Stimulated activated naive B cell treated with anti-CD40 and anti-IgM and Interleukin-4, amounts not matched to agents 10 μg/mL and 1 μg/mL and 100 μg/mL, for 72 hours (primary cell): Measurements from ENCODE around the gene MYLK.

Source experiments
- ATAC-seq, 2 donors: fragments of 150-1000 bp; cut with Tn5 transposase; replicated peaks; 2 replicates each; pipeline ENCODE4 v1.10.0; 2021; ENCODE audit warnings: moderate library complexity in 1 of 2
- DNase-seq: peaks from one replicate; pipeline ENCODE4 v3.0.0; 2021
- H3K27ac Mint-ChIP-seq: one replicate; pipeline ENCODE4 v1.8.0; 2022; ENCODE audit warnings: mild to moderate bottlenecking, mixed read lengths
- H3K27me3 Mint-ChIP-seq, 2 donors: one replicate each; pipeline ENCODE4 v1.8.0; 2022; ENCODE audit warnings: mixed read lengths in 2 of 2
- H3K36me3 Mint-ChIP-seq, 2 donors: one replicate each; pipeline ENCODE4 v1.8.0; 2022; ENCODE audit warnings: mixed read lengths in 2 of 2, mild to moderate bottlenecking in 1 of 2
- H3K4me1 Mint-ChIP-seq, 2 donors: one replicate each; pipeline ENCODE4 v1.8.0; 2022; ENCODE audit warnings: mixed read lengths in 2 of 2, mild to moderate bottlenecking in 1 of 2
- H3K4me3 Mint-ChIP-seq, 2 donors: one replicate each; pipeline ENCODE4 v1.8.0; 2022; ENCODE audit warnings: mild to moderate bottlenecking in 2 of 2, mixed read lengths in 2 of 2, moderate library complexity in 1 of 2
- H3K9me3 Mint-ChIP-seq, 2 donors: one replicate each; pipeline ENCODE4 v1.8.0; 2022; ENCODE audit warnings: mixed read lengths in 2 of 2, mild to moderate bottlenecking in 1 of 2

Gene MYLK

GRCh38 chr3:123788710-123789109 lies 95.4 kb downstream of the MYLK start:
- H3K36me3 Mint-ChIP-seq = no peaks in the 10 kb centered on the region
- H3K27me3 Mint-ChIP-seq = no peaks in the 10 kb centered on the region
- H3K4me3 Mint-ChIP-seq = no peak overlapping the region
- DNase-seq (no peak), ATAC-seq (no peak)
- H3K4me1 Mint-ChIP-seq = no peaks in the 10 kb centered on the region
- no peaks in the 10 kb centered on the region for H3K9me3 Mint-ChIP-seq
- H3K27ac Mint-ChIP-seq = no peak overlapping the region

- ATAC-seq = no peak
- H3K27ac Mint-ChIP-seq = no peak overlapping the region
- no peak for DNase-seq
- no peaks in the 10 kb centered on the region for H3K36me3 Mint-ChIP-seq
- no peak overlapping the region for H3K4me3 Mint-ChIP-seq
- H3K9me3 Mint-ChIP-seq = no peaks in the 10 kb centered on the region
- H3K27me3 Mint-ChIP-seq = no peaks in the 10 kb centered on the region
- H3K4me1 Mint-ChIP-seq = no peaks in the 10 kb centered on the region
These were observed 97.0 kb downstream of the MYLK start for GRCh38 chr3:123787133-123787532.

- no peaks in the 10 kb centered on the region for H3K36me3 Mint-ChIP-seq
- no peaks in the 10 kb centered on the region for H3K27me3 Mint-ChIP-seq
- DNase-seq (no peak), ATAC-seq (no peak)
- no peak overlapping the region for H3K27ac Mint-ChIP-seq
- no peaks in the 10 kb centered on the region for H3K4me1 Mint-ChIP-seq
- H3K4me3 Mint-ChIP-seq = no peak overlapping the region
- no peaks in the 10 kb centered on the region for H3K9me3 Mint-ChIP-seq
These were observed 98.5 kb downstream of the MYLK start for GRCh38 chr3:123785602-123786001.

- Mint-ChIP-seq H3K4me1 (no peaks in the 10 kb centered on the region), H3K9me3 (no peaks in the 10 kb centered on the region), H3K27ac (no peak overlapping the region), H3K4me3 (no peak overlapping the region), H3K36me3 (no peaks in the 10 kb centered on the region), H3K27me3 (no peaks in the 10 kb centered on the region)
- ATAC-seq = no peak
- no peak for DNase-seq
These were observed 100.3 kb downstream of the MYLK start for GRCh38 chr3:123783811-123784210.

GRCh38 chr3:123783050-123783689 lies 101.0 kb downstream of the MYLK start:
- Mint-ChIP-seq H3K4me3 (no peak overlapping the region), H3K9me3 (no peaks in the 10 kb centered on the region)

GRCh38 chr3:123782488-123782887 lies 101.6 kb downstream of the MYLK start:
- Mint-ChIP-seq H3K27me3 (no peaks in the 10 kb centered on the region), H3K9me3 (no peaks in the 10 kb centered on the region), H3K4me3 (no peak overlapping the region), H3K27ac (no peak overlapping the region), H3K36me3 (no peaks in the 10 kb centered on the region), H3K4me1 (no peaks in the 10 kb centered on the region)
- ATAC-seq (peak in 1 of 2 donors; percentile 50), DNase-seq (no peak)

More at GRCh38 chr3:123783050-123783689, 101.0 kb downstream of the MYLK start:
- Mint-ChIP-seq H3K27me3 (no peaks in the 10 kb centered on the region), H3K4me1 (no peaks in the 10 kb centered on the region), H3K27ac (no peak overlapping the region), H3K36me3 (no peaks in the 10 kb centered on the region)
- DNase-seq = no peak
- no peak for ATAC-seq

- Mint-ChIP-seq H3K9me3 (no peaks in the 10 kb centered on the region), H3K27ac (no peak overlapping the region), H3K27me3 (no peaks in the 10 kb centered on the region), H3K4me1 (no peaks in the 10 kb centered on the region), H3K36me3 (no peaks in the 10 kb centered on the region), H3K4me3 (no peak overlapping the region)
- ATAC-seq = no peak
- DNase-seq = no peak
These were observed 102.4 kb downstream of the MYLK start for GRCh38 chr3:123781571-123782275.

- no peak overlapping the region for H3K27ac Mint-ChIP-seq
- H3K9me3 Mint-ChIP-seq = no peaks in the 10 kb centered on the region
- H3K4me1 Mint-ChIP-seq = no peaks in the 10 kb centered on the region
- H3K36me3 Mint-ChIP-seq = no peaks in the 10 kb centered on the region
- ATAC-seq (no peak), DNase-seq (no peak)
- H3K4me3 Mint-ChIP-seq = no peak overlapping the region
- H3K27me3 Mint-ChIP-seq = no peaks in the 10 kb centered on the region
These were observed 103.0 kb downstream of the MYLK start for GRCh38 chr3:123781138-123781537.

- no peak for DNase-seq
These were observed 103.5 kb downstream of the MYLK start for GRCh38 chr3:123780656-123781055.

GRCh38 chr3:123779655-123780231 lies 104.4 kb downstream of the MYLK start:
- no peak overlapping the region for H3K4me3 Mint-ChIP-seq

More at GRCh38 chr3:123780656-123781055, 103.5 kb downstream of the MYLK start:
- H3K27me3 Mint-ChIP-seq = no peaks in the 10 kb centered on the region
- H3K4me3 Mint-ChIP-seq = no peak overlapping the region
- H3K9me3 Mint-ChIP-seq = no peaks in the 10 kb centered on the region
- H3K27ac Mint-ChIP-seq = no peak overlapping the region
- no peaks in the 10 kb centered on the region for H3K4me1 Mint-ChIP-seq
- ATAC-seq = no peak
- no peaks in the 10 kb centered on the region for H3K36me3 Mint-ChIP-seq

GRCh38 chr3:123778991-123779622 lies 105.0 kb downstream of the MYLK start:
- DNase-seq = no peak
- Mint-ChIP-seq H3K4me3 (no peak overlapping the region), H3K36me3 (no peaks in the 10 kb centered on the region), H3K4me1 (no peaks in the 10 kb centered on the region), H3K27ac (no peak overlapping the region), H3K27me3 (no peaks in the 10 kb centered on the region), H3K9me3 (no peaks in the 10 kb centered on the region)
- ATAC-seq = no peak

More at GRCh38 chr3:123779655-123780231, 104.4 kb downstream of the MYLK start:
- H3K4me1 Mint-ChIP-seq = no peaks in the 10 kb centered on the region
- H3K36me3 Mint-ChIP-seq = no peaks in the 10 kb centered on the region
- DNase-seq = no peak
- H3K9me3 Mint-ChIP-seq = no peaks in the 10 kb centered on the region
- no peaks in the 10 kb centered on the region for H3K27me3 Mint-ChIP-seq
- no peak overlapping the region for H3K27ac Mint-ChIP-seq
- no peak for ATAC-seq

GRCh38 chr3:123778525-123778924 lies 105.6 kb downstream of the MYLK start:
- H3K27ac Mint-ChIP-seq = no peak overlapping the region
- no peaks in the 10 kb centered on the region for H3K9me3 Mint-ChIP-seq
- DNase-seq (no peak), ATAC-seq (no peak)
- no peaks in the 10 kb centered on the region for H3K27me3 Mint-ChIP-seq
- H3K4me1 Mint-ChIP-seq = no peaks in the 10 kb centered on the region
- H3K4me3 Mint-ChIP-seq = no peak overlapping the region
- H3K36me3 Mint-ChIP-seq = no peaks in the 10 kb centered on the region

- no peaks in the 10 kb centered on the region for H3K4me1 Mint-ChIP-seq
- no peak for ATAC-seq
- no peaks in the 10 kb centered on the region for H3K36me3 Mint-ChIP-seq
- H3K27ac Mint-ChIP-seq = no peak overlapping the region
- no peak for DNase-seq
- no peaks in the 10 kb centered on the region for H3K9me3 Mint-ChIP-seq
- no peaks in the 10 kb centered on the region for H3K27me3 Mint-ChIP-seq
- H3K4me3 Mint-ChIP-seq = no peak overlapping the region
These were observed 107.9 kb downstream of the MYLK start for GRCh38 chr3:123776071-123776782.

- Mint-ChIP-seq H3K27me3 (no peaks in the 10 kb centered on the region), H3K4me1 (no peaks in the 10 kb centered on the region), H3K27ac (no peak overlapping the region), H3K9me3 (no peaks in the 10 kb centered on the region), H3K4me3 (no peak overlapping the region), H3K36me3 (no peaks in the 10 kb centered on the region)
- no peak for DNase-seq
- ATAC-seq = no peak
These were observed 109.7 kb downstream of the MYLK start for GRCh38 chr3:123774474-123774873.
